HTERT RPE-1 (cell line): ENCODE data around the gene PHACTR2.
"Not testable (repeated sequence)": the region's sequence is repeated elsewhere in the genome, so short reads cannot be mapped to it uniquely, and the experiment has no call there.

ENCODE experiments used
- in situ Hi-C: fragments of 300-500 bp; cut with MboI; formaldehyde crosslinking; loops from 4 replicates; pipeline ENCODE4 v1.14.3; 2020; ENCODE audit warnings: low sequenced_read_pairs

PHACTR2 gene

GRCh38 chr6:143761074-143761473 is 83.3 kb downstream of the PHACTR2 start:
- in situ Hi-C loops: no loop called here

GRCh38 chr6:143762126-143762525 is 84.4 kb downstream of the PHACTR2 start:
- in situ Hi-C loops: no loop called here

GRCh38 chr6:143765422-143766184 is 87.8 kb downstream of the PHACTR2 start:
- in situ Hi-C loops: no loop called here

GRCh38 chr6:143766185-143766553 is 88.4 kb downstream of the PHACTR2 start:
- in situ Hi-C loops: no loop called here

GRCh38 chr6:143767433-143767832 is 89.7 kb downstream of the PHACTR2 start:
- in situ Hi-C loops: no loop called here

GRCh38 chr6:143772116-143773086 is 94.6 kb downstream of the PHACTR2 start:
- in situ Hi-C loops: no loop called here

GRCh38 chr6:143773506-143774150 is 95.9 kb downstream of the PHACTR2 start:
- in situ Hi-C loops: no loop called here

GRCh38 chr6:143774347-143774746 is 96.6 kb downstream of the PHACTR2 start:
- in situ Hi-C loops: no loop called here

GRCh38 chr6:143775336-143775735 is 97.6 kb downstream of the PHACTR2 start:
- in situ Hi-C loops: no loop called here

GRCh38 chr6:143778926-143779325 is 101.2 kb downstream of the PHACTR2 start:
- in situ Hi-C loops: no loop called here

- in situ Hi-C loops: no loop called here
Measured at GRCh38 chr6:143782481-143782880, 104.7 kb downstream of the PHACTR2 start.

GRCh38 chr6:143783077-143783476 is 105.3 kb downstream of the PHACTR2 start:
- in situ Hi-C loops: no loop called here

- in situ Hi-C loops: no loop called here
Measured at GRCh38 chr6:143784316-143784715, 106.6 kb downstream of the PHACTR2 start.

GRCh38 chr6:143786371-143786770 is 108.6 kb downstream of the PHACTR2 start:
- in situ Hi-C loops: not testable (repeated sequence)

- in situ Hi-C loops: no loop called here
Measured at GRCh38 chr6:143792402-143793279, 114.9 kb downstream of the PHACTR2 start.

- in situ Hi-C loops: no loop called here
Measured at GRCh38 chr6:143793280-143793619, 115.5 kb downstream of the PHACTR2 start.

GRCh38 chr6:143796551-143796950 is 118.8 kb downstream of the PHACTR2 start:
- in situ Hi-C loops: not testable (repeated sequence)

GRCh38 chr6:143798487-143798886 is 120.7 kb downstream of the PHACTR2 start:
- in situ Hi-C loops: not testable (repeated sequence)

- in situ Hi-C loops: no loop called here
Measured at GRCh38 chr6:143802833-143803565, 125.2 kb downstream of the PHACTR2 start.
